Measurements from ENCODE around the gene ITGA8.

GRCh38 chr10:15726042-15726441, 6.3 kb upstream of the ITGA8 start:
- no peak for TF ChIP-seq POLR2A (IDR thresholded peaks at IDR 0.05)
- TF ChIP-seq POLR2AphosphoS5 (IDR thresholded peaks at IDR 0.05) = no peak

All from spleen (tissue), 3 donors.